GM19035 (cell line): Measurements from ENCODE around the gene C6orf52.
A peak's percentile ranks its signal among the peaks of the same experiment; 100 is the strongest.

Source experiments
- ATAC-seq: cut with Tn5 transposase; IDR thresholded peaks from one replicate; pipeline ENCODE4 v1.9.1; 2021; ENCODE audit not compliant: unreplicated experiment

C6orf52 gene

GRCh38 chr6:10658910-10659698 is 35.3 kb downstream of the C6orf52 start:
- no peak for ATAC-seq

DNA sequence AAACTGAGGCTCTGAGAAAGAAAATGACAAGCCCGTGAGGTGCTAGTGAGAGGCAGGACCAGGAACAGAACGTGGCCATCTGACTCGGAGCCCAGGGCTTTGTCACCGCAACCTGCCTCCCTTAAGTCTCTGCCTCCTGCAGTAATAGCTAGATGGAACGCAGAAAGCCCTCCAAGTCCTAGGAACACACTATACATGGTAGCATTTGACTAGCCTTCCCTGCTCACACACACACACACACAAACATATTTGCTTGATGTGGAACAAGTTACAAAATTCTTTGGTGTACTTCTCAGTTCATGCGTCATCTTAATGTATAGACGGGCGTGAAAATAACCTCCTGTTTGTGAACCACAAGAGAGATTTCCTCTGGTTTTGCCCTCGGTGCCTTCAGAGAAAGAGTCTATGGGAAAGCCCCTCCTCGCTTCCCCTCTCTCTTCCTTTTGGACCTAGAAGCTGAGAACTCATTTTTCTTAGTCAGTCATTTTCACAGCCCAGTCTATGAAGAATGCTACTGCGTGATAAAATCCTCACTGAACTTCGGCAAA is 38.8 kb downstream of the C6orf52 start:
- no peak for ATAC-seq

GRCh38 chr6:10644225-10644624 is 50.2 kb downstream of the C6orf52 start:
- ATAC-seq: no peak

DNA sequence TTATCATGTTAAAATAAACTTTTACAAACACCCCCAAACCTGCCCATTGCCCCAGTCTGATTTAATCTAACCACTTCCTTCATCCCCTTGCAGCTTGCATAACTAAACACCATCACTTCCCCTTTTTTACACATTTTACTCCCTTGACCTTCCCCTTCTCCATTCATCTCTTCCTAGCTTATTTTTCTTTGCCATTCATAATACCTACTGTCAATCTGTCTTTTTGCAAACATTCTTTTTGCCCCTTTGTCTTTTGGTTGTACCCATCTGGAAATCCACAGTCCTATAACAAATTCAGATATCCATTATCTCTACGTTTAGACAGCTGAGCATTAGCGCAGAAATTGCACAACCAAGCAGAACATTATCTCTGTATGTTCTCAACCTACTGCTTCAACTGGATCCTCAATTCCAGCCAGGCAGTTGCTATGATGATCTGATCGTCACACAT is 51.2 kb downstream of the C6orf52 start:
- ATAC-seq: no peak

GRCh38 chr6:10641528-10641927 is 52.9 kb downstream of the C6orf52 start:
- ATAC-seq: no peak

DNA sequence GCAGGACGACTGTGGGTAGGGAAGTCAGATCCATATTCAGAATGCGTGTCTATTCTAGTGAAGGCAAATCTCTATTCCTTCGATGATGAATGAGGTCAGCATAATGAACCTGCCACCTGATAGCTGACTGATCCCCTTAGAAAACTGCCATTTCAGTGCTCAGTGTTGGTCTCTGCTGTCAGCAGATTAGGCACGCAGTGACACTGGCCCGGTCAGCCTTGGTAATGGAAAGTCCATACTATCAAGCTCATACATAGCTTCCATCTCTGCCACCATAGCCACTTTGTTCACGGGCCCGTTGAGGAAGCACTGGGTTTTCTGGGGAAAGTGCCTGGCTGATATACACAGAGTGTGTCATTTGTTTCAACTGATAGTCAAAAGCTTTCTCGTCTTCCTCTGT is 54.0 kb downstream of the C6orf52 start:
- ATAC-seq: no peak

DNA sequence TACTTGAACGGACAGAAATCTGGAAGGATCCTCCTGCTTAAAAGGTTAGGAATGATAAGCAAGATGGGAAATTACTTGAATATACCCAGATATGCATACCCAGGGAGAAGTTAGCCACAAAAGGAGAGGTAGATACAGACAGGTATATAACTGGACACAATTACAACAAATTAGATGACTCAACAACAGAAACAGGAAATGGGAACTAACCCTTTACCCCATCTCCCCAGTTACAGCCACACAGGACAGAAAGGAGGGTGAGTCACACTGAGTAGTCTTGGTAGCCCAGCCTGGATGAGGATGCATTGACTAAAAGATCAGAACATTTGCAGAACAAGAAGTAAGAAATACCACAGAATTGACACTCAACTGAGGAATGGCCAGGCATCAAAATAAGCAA is 61.2 kb downstream of the C6orf52 start:
- peak; percentile 67 for ATAC-seq

DNA sequence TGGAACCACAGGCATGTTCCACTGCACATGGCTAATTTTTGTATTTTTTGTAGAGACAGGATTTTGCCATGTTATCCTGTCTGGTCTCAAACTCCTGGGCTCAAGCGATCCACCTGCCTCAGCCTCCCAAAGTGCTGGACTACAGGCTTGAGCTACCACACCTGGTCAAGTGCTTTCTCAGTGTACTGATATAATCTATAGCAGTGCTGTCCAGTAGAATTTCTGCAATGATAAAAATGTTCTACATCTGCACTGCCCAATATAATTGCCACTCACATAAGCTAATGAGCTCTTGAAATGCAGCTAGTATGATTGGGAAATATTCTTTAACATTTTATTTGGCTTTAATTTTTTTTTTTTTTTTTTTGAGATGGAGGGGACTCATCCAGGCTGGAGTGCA is 64.2 kb downstream of the C6orf52 start:
- no peak for ATAC-seq

DNA sequence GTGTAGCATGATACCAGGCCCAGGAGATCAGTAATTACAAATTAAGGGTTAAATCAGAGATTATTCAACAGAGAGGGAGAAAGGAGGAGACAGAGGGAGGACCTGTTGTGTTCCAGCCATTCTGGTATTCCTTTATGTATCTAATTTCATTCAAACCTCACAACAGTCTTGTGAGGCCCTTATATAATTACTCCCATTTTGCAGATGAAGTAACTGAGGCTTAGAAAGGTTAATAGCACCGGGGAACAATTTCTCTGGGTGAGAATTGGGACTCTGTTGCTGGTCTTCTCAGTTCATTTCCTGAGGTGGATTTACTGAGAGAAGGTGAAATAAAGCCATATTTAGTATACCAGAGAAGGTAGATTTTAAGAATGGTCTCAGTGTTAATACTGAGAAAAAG is 66.6 kb downstream of the C6orf52 start:
- ATAC-seq: no peak

- ATAC-seq: no peak
Measured at GRCh38 chr6:10626154-10626741, 68.2 kb downstream of the C6orf52 start.

- no peak for ATAC-seq
Measured at GRCh38 chr6:10624836-10625235, 69.6 kb downstream of the C6orf52 start.

- no peak for ATAC-seq
Measured at GRCh38 chr6:10621847-10622246, 72.6 kb downstream of the C6orf52 start.
